ENCODE data around the gene CSNK1E.

Gene CSNK1E

GRCh38 chr22:38247713-38248112 is 69.5 kb downstream of the CSNK1E start:
- DNase-seq = no peak

GRCh38 chr22:38246692-38247091 is 70.5 kb downstream of the CSNK1E start:
- DNase-seq = no peak

- DNase-seq = no peak
Measured at GRCh38 chr22:38246046-38246658, 71.1 kb downstream of the CSNK1E start.

- no peak for DNase-seq
Measured at GRCh38 chr22:38244106-38244505, 73.1 kb downstream of the CSNK1E start.

GRCh38 chr22:38243007-38243765 is 74.0 kb downstream of the CSNK1E start:
- no peak for DNase-seq

GRCh38 chr22:38240734-38241252 is 76.4 kb downstream of the CSNK1E start:
- DNase-seq = no peak
